HG03439 (cell line): ENCODE results near the gene KTN1.

Experiments
- ATAC-seq: cut with Tn5 transposase; IDR thresholded peaks from one replicate; pipeline ENCODE4 v1.9.1; 2021; ENCODE audit warnings: mild to moderate bottlenecking, moderate library complexity; ENCODE audit not compliant: unreplicated experiment

Gene KTN1

GRCh38 chr14:55711175-55711811, 131.3 kb downstream of the KTN1 start:
- no peak for ATAC-seq

DNA sequence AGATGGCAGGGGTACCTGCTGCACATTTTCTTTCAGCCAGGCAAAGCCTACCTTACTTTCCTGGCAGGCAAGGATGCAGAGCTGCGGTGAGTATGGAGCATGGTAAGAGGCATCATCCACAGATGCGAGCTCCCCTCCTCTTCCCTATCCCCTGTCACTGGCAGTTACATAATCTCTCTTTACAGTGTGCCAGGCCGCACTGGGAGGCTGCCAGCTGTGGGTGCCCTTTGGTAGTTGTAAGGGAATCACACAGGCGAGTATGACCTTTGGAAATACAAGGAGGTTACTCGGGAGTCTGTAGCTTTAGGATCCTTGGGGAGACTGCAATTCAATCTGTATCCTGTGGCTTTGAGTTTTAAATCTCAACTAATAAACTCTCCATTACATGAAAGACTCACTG, 132.5 kb downstream of the KTN1 start:
- no peak for ATAC-seq

DNA sequence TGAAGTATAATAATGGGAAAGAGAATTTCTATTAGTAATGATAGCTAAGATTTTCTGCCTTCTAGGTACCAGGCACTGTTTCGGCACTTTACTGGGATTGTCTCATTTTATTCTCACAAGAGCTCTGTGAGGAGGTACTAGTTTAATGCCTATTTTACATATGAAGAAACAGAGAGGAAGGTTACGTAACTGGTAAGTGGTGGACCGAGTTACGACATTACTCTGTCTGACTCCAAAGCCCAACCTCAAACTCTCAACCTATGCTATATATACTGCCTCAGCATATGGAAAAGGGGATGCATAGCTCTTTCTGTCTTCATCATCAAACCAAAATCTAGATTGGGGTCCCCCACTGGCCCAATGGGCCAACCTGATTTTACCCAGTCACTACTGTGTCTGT, 133.5 kb downstream of the KTN1 start:
- no peak for ATAC-seq

DNA sequence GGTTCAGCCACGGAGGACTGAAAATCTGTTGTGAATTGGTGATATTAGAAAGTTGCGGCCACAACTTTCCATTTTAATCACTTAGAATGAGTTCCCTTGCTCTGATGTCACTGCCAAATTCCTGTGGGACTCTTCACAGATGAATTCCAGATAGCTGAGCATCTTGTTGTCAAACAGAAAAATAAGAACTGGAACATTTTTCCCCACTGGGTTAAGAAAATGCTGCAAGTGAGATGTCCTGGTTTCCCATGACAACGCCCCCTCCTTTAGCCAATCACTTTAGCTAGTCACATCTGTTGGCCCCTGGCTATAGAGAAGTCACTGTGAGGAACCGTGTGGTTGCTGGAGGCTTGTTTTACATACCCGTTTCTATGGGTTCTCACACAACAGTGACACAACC, 135.9 kb downstream of the KTN1 start:
- peak; percentile 61 for ATAC-seq

GRCh38 chr14:55717621-55718020, 137.6 kb downstream of the KTN1 start:
- no peak for ATAC-seq

- no peak for ATAC-seq
Observed at GRCh38 chr14:55718551-55718950, 138.5 kb downstream of the KTN1 start.

DNA sequence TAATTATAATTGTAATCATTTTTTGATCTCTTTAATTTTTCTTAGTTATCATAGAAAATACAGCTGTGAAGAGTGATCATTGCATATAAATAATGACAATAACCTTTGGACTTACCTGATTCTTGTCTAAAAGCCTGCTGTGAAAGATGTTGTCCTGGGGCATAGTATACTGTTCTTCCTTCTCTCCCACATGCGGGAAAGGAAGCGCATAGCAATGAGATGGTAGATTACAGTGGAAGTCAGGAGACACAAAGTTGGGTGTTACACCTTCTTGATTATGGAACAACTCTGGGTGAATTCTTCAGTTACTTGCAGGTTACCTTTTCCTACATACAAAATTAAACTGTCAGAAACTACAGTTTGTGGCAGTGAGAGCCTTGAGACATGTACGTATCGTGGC, 140.8 kb downstream of the KTN1 start:
- no peak for ATAC-seq

DNA sequence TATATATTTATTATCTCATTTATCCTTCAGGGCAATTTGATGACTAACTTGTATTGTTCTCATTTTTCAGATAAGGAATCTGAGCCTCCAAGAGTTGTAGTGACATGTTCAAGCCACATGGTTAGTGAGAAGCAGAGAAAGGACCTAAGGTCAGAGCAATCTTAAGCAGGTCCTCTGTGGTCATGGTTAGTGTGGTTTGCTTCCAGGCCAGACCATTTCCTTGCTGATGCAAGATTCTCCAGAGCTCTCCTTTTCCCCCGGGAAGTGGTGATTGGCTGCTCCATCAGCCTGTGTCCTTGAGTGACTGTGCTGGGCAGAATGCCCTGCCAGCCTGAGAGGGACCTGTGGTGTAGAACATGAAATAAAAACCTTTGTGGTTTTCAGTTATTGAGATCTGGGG, 141.3 kb downstream of the KTN1 start:
- ATAC-seq: no peak

DNA sequence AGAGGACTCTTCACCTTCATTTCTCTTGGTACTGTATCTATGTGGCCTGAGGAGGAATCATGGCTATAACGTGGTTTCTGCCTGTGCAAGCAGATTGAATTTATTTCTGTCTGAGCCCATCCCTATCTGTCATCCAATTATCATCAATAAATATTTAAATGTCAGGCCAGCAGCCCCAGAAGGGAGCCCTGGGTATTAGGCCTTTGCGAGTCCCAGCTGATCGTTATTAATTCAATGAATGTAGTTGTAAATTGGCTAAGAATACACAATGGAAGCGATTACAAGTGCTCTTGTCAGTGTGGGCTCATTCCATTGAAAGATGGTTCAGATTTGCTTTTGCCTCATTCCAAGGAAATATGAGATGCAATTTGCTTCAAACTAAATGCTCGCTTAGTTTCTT, 142.0 kb downstream of the KTN1 start:
- no peak for ATAC-seq

DNA sequence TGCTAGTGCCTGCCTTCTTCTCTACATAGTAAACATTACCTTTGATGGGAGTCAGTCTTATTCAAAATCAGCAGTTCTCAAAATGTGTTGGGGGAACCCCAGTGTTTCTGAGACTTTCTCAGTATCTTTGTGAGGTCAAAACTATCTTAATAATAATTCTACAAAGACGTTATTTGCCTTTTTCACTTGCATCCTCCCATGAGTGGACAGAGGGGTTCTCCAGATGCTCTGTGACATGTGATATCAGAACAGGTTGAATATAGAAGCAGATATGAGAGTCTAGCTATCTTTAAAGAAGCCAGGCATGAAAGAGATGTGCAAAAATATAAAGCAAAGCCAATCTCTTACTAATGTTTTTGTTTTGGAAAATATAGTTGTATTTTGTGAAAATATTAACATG, 144.7 kb downstream of the KTN1 start:
- peak; percentile 59 for ATAC-seq

DNA sequence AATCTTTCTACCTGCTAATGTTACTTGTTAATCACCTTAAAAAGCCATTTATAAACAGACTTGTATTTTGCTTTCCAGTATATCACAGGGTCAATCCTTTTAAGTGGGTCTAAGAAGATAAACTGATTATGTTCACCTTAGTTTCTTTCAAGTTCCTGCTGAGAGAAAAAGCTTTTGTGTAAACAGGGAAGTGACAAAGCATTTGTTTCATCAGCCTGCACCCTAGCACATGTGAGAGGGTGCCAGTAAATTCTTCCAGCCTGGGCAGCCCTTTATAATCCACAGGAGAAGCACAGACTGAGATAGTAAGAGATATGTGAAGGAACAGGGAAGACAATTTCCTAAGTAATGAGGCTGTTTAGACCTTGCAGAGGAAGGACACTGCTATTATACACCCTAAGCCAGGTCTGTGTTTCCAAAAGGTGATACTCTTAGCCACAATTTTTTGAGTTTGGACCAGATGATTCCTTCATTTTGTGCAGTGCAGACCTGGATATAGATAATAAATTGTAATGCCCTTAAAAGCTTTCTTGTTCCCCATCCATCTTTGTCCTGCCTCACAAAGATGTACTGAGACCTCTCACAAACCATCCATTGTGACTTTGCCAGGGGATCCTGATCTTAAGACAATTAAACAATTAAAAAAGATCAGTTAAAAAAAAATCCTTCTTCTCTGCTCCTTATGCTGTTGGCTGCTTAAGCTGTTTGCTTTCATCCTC, 150.7 kb downstream of the KTN1 start:
- ATAC-seq: no peak

GRCh38 chr14:55731311-55731872, 151.4 kb downstream of the KTN1 start:
- no peak for ATAC-seq

GRCh38 chr14:55731881-55732498, 152.0 kb downstream of the KTN1 start:
- ATAC-seq: no peak

DNA sequence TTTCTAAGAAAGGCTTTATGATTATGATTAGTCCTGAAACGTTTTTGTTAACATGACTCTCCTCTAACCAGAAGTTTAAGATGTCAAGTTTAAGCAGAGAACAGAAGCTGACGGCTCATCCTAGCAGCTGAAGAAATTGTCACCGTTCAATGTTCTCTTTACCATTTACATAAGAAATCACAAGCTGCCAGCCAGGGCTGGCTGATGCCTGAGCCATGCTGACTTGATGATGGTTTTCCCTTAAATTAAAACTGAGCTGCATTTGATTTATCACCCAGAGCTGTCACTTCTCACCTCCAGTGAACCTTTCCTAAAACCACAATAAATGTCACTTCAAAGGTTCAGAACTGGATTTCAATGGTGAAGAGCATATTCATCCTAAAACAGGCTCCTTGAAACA, 153.6 kb downstream of the KTN1 start:
- no peak for ATAC-seq
